Measurements from ENCODE around the gene LRP1B.
A peak's percentile ranks its signal among the peaks of the same experiment; 100 is the strongest.

Gene LRP1B

DNA sequence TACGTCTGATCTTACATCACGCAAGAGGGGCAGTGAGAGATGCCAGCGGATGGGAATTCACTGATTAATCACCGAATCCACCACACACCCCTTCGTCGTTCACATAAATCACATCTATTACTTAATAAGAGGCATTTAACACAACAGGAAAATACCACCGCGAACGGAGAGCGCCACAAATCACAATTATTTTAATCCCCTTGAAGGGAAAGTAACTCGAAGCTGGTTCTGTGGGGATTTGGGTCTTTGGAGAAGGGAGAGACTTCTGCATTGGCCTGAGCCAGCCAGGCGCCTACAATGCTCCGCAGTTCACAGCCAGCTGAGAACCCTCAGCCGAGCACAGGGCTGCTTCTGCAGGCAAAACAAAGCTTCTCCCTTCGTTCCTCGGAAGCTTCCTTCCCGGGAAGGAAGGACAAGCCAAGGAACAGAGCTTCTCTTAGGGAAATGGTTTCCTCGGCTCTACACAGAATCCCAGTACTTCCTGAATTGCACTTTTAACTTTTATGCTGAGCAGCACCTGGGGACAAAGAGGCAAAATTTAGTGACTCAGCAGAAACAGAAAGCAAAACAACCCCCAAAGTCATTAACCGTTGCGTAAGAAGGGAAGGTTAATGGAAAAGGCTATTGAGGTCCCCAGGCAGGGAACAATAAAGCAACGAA, at the start of gene LRP1B:
Gene LRP1B (minus strand): TSS at position 7 of the 660 bp plus-strand sequence. CDS start 287 bp downstream, outside the sequence.
- peak; percentile 60 for DNase-seq (ENCODE audit: low read depth)

DNA sequence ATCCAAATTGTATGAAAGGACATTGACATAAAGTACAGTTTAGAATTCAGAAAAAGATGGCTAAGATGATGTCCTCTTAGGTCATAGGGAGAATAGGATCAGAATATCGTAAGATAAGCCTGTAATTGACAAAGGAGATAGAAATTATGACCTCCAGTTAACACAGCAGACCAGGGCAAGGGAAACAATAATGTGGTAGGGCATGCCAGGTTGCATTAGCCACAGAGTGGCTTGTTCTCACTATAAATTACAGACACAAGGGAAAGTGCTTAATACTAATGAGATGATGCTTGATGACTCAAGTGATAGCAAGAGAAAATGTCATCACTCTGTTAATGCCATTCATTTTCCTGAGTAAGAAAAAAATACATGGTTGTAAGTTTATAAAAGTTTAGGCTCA, 48.9 kb upstream of the LRP1B start:
- DNase-seq (ENCODE audit: low read depth): peak; percentile 10

- no peak for DNase-seq (ENCODE audit: low read depth)
Measured at GRCh38 chr2:142178604-142179003, 47.8 kb upstream of the LRP1B start.

GRCh38 chr2:142176941-142177340, 46.1 kb upstream of the LRP1B start:
- no peak for DNase-seq (ENCODE audit: low read depth)

- DNase-seq (ENCODE audit: low read depth): peak; percentile 10
Measured at GRCh38 chr2:142175813-142176338, 45.1 kb upstream of the LRP1B start.

GRCh38 chr2:142174176-142174575, 43.4 kb upstream of the LRP1B start:
- no peak for DNase-seq (ENCODE audit: low read depth)

GRCh38 chr2:142170847-142171246, 40.0 kb upstream of the LRP1B start:
- DNase-seq (ENCODE audit: low read depth): no peak

DNA sequence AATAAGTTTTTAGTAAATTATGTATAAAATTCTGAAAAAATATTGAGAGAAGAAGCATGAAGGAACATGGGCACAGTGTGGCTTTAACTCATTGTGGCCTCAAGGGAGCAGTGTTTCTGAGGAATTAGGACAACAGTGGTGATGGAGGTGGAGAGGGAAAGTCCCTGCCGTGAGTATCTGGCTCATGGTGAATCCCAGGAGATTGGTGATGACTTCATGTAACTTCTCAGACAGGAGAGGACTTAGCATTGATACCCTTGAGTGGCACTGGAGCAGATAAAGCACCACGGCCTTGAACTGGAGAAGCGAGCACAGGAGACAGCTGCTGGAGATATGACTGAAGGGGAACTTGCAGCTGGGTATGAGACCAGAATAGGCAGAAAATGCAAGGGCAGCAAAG, 35.0 kb upstream of the LRP1B start:
- DNase-seq (ENCODE audit: low read depth): peak; percentile 80

DNA sequence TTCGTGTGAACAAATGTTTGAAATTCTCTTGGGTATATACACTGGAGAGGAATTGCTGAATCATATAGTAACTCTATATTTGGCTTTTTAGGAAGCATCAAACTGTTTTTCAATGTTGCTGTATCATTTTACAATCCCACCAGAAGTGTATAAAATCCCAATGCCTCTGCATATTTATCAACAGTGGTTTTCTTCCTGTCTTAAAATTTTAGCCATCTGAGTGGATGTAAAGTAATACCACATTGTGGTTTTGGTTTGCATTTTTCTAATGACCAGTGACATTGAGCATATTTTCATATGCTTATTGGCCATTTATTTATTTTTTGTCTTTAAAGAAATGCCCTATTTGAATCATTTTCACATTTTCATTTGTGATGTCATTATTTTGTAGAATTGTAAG, 22.8 kb upstream of the LRP1B start:
- peak; percentile 25 for DNase-seq (ENCODE audit: low read depth)

DNA sequence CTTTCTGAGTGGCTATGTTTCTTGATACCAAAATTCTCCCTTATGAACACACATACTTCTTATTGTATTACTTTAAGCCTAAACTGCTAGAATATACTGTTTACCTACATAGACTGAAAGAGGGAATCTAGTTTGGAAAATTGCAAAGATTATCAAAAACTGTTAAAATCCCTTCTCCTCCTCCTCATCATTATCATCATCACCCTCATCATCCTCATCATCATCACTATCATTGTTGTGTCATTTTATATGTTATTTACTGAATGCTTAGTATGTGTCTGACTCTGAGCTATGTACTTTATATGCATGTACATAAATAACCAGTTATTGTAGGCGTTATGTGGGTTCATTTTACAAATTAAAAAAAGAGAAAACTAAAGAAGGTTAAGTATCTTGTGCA, 19.6 kb upstream of the LRP1B start:
- DNase-seq (ENCODE audit: low read depth): no peak

DNA sequence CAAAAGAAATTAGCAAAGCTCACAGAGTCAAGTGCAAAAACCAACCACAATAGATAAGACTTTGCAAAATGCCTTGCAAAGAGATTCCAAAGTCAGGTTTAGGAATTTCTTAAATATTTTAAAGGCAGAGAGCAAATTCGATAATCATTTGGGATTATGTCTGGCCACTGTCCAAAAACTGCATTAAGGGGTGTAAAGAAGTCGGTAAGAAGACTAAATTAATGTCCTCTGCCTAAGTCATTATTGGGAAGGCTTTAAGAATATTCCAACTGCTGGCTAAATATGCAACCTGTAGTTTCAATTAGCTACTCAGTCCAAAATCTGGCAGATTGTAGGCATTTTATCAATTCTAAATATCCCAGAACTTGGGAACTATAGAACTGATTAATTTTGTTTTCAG, 13.7 kb upstream of the LRP1B start:
- no peak for DNase-seq (ENCODE audit: low read depth)

DNA sequence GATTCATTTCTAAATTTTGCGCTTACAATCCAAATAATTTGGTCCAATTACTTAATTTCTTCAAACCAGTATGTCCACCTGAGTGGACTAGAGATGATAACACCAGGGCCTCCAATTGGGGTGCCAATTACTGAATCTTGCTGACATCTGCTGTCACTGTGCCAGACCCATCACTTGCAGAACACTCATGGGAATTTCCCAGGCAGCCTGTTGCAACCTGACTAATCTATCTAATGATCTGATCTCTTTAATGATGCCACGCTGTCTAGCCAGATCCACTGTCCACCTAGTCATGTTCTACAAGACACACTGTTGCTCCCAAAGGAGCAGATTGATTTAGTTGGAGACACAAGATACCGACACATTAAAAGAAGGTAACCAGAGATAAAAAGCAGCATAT, 11.8 kb upstream of the LRP1B start:
- DNase-seq (ENCODE audit: low read depth): peak; percentile 58

- peak; percentile 69 for DNase-seq (ENCODE audit: low read depth)
Measured at GRCh38 chr2:142140434-142140845, 9.6 kb upstream of the LRP1B start.

DNA sequence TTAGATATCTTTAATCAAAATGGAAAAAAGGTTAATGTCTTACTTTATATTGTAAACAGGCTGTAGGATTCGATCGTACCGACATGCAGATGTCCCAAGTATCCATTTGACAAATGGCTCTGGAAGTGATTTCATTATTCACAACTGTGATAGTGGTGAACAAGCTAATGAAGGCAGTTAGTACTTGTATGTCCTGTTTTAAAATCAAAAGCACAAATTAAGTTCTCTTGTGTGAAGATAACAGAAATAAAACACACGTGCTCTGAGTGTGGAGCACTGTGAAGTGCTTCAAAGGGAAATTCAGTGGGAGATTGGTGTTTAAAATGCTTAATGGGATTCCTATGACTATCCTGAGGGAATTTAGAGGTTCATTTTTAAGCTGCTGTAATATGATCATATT, 8.6 kb upstream of the LRP1B start:
- no peak for DNase-seq (ENCODE audit: low read depth)

GRCh38 chr2:142136571-142136970, 5.8 kb upstream of the LRP1B start:
- DNase-seq (ENCODE audit: low read depth): peak; percentile 53

DNA sequence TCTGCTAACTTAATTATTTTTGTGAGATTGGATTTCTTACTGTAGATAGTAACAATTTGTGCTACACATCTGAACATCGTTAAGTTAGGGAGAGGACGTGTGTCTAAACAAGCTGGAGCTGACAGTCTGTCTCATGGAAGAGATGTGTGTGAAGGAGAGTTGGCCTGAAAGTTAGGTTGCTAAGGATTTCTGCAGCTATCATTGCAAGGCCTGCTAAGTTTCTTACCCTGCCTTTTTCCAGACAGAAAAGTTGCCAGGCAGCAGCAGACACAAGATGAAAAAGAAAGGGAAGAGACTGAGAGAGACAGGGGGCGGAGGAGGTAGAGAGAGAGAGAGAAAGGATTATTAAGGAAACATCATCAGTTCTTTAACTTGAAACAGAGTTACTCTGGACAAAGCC, 4.1 kb upstream of the LRP1B start:
- DNase-seq (ENCODE audit: low read depth): no peak

GRCh38 chr2:142130111-142131009, 456 bp downstream of the LRP1B start:
- DNase-seq (ENCODE audit: low read depth): peak; percentile 80

- no peak for DNase-seq (ENCODE audit: low read depth)
Measured at GRCh38 chr2:142128105-142128504, 2.7 kb downstream of the LRP1B start.

DNA sequence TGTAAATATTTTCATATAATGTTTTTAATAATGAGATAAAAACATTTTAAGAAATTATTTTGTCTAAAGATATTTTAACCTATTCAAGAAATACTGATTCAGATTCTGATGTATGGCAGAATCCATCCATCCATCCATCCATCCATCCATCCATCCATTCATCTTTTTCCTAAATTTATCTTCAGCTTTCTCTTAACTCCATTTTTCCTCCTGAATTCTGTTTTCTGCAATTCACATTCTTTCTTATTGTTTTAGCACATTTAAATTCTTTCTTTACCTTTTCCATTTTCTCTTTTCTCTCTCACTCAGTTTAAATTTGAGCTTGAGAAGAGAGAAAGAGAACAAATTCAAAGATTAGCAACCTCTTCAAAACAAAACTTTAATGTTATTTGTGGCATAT, 3.6 kb downstream of the LRP1B start:
- no peak for DNase-seq (ENCODE audit: low read depth)

- no peak for DNase-seq (ENCODE audit: low read depth)
Measured at GRCh38 chr2:142124706-142125105, 6.1 kb downstream of the LRP1B start.

DNA sequence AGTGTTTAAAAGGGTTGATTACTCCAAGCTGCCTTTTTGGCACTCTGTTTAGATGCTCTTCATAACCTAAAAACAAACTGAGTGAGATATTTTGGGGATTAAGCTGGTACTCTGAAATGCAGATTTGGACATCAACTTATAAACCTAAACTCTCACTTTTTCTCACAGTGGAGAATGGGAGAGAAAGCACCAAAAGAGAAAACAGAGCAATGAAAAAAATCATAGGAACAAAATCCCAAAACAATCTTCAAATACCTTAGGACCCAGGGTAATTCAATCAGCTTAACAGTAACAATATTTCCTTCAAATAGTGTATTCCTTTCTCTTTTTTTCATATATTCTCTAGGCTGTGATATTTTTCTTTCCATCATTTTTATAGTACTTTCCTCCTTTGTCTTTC, 11.5 kb downstream of the LRP1B start:
- no peak for DNase-seq (ENCODE audit: low read depth)

DNA sequence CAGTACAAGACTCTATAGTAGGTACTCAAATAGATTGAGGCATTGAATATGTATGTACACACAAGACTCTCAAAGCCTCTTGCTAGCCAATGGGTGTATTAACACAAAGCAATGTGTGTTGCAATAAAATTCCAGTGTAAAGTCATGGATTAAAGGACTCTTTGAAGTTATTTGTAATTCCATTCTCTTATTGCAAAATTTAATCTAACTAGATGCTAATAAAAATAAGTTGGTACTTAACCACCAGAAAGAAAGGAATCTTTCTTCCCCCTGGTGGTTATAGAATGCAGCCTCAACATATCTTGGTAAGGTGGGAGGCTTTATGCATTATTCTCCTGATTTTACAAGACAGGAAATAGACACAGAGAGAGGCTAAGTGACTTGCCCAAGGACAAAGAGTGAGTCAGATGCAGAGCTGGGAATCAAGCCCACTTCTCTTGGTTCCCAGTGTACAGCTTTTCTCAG, 18.0 kb downstream of the LRP1B start:
- peak; percentile 90 for DNase-seq (ENCODE audit: low read depth)

DNA sequence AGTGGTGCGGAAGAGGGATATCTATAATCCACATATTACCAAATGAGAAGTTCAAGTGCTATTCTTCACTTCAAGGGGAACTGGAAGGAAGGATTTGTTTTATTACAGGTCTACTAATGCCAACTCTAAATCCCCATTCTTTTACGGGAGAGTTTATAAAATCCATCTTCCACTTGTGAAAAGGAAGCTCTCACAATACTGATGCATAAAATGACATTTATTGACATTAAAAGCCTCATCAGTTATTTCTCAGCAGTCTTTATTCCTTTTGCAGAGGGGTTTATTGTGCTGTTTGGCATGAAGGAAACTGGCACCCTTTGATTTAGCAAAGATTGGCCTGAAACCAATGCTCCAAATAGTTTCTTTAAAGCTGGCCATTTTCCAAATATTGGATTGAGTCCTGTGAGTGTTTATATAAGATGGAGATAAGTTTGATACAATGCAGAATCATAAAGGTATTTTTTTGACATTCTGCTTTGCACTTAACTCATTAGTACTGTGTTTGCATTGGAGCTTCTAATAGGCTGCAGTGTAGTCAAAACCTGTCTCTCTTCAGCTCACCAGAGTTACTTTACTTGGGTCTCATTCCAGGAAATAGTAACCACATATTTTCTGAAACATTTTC, 26.6 kb downstream of the LRP1B start:
- DNase-seq (ENCODE audit: low read depth): no peak

Data from ELR (cell line).